Iris pigment epithelial cell (primary cell): ENCODE measurements around the gene MEF2D.

Source experiments
- DNase-seq: peaks from one replicate; pipeline ENCODE4 v3.0.0-alpha.2; 2011; ENCODE audit warnings: low read depth

MEF2D gene

DNA sequence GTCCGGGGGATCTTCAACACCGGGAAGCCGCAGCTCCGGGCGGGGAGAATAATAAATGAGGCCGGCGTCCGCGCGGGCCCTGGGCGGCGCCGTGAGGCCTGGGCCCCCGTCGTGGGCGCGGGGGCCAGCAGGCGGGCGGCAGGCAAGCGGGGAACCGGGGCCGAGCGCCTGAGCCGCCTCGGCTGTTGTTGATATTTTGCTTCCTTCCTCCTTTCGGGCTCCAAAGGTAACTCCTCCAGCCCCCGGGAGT lies at the start of gene MEF2D:
Gene MEF2D, minus strand, starts transcription at position 233 of the 250 bp plus-strand sequence. CDS start 17,483 bp downstream, outside the sequence.
- DNase-seq: no peak

DNA sequence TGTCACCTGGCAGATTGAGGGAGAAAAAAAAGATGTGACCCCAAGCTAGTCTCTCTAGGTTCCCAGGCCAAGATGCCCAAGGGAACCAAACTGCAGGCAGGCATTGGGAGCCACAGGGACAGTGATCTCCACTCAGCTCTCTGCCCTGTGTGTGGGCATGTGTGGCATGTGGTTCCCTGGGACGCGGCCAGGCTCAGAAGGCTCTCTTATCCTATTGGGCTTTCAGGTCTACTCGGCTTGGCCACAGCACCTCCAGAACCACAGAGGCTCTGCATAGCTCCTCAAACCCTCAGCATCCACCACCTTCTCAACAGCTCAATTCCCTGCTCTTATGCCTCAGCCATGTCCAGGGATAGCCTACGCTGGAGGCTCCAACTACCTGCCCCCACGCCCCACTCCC lies 49.8 kb upstream of the MEF2D start:
- no peak for DNase-seq

DNA sequence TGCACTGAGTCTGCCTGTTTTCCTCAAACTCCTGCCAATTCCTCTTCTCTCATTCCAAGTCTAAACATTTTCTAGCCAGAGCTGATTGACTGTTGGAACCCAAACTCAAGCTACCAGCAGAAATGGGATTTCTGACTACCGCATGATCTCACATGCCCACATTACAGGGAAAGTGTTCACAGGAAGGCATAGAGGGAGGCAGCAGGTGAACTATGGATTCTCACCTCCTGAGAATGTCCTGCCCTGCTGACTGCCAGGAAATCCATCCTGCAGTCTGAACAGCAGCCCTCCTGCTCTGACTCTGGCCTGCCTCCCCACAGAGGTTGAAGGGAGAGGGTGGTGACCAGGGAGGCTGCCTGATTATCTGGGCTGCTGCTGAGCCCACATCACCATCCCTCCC lies 49.3 kb upstream of the MEF2D start:
- no peak for DNase-seq

DNA sequence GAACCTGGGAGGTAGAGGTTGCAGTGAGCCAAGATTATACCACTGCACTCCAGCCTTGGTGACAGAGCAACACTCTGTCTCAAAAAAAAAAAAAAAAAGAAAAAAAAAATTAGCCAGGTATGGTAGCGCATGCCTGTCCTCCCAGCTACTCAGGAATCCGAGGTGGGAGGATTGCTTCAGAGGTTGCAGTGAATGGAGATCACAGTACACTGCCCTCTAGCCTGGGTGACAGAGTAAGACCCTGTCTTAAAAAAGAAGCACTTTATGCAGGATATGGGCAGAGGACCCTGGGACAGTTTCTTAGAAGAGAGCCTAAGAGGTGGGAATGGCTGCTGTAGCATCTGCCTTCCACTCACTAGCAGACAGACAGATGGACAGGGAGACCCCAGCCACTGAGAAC lies 48.8 kb upstream of the MEF2D start:
- no peak for DNase-seq

DNA sequence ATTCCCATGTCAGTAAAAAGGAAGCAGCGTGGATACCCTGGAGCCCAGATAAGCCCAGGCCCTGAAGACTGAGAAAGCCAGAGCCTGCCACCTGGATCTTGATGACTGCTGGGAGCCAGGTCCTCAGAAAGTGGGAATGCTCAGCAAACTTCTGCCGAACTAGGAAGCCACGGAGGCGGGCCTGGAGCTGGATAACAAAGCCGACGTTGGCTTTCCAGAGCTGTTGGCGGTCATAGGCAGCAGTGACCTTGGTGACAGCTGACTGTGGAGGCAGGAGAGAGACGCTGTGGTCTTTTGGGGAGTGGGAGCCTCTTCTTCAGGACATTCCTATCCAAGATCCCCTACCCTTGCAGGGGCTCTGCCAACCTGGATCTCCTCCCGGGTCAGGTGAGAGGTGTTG lies 47.4 kb upstream of the MEF2D start:
- DNase-seq: no peak

DNA sequence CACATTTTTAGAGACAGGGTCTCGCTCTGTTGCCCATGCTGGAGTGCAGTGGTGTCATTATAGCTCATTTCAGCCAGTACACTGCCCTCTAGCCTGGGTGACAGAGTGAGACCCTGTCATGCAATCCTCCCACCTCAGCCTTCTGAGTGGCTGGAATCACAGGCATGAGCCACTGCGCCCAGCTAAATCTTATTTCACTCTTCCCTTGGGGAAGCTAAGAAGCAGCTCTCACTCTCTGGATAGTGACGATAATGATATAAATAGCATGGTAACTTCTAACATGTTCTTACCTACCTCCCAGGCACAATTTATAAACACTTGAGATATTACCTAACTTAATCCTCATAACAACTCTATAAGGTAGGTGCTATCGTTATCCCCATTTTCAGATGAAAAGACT lies 46.9 kb upstream of the MEF2D start:
- DNase-seq: no peak

DNA sequence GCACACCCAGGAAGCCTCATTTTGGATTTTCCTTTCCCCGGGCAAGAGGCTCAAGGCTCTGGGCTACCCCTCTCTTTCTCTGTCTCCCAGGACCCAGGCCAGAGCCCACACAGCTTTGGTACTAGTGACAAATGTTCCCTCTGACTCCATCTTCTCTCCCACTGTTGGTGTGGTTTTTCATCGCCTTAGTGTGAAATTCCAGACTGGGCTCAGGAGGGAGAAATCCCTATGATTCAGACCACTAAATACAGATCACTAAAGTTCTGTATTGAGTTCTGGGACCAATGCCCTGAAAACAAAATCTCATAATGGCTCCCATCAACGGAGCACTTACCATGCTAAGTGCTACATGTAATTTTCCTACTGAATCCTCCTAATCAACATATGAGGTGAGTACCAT lies 45.7 kb upstream of the MEF2D start:
- no peak for DNase-seq

DNA sequence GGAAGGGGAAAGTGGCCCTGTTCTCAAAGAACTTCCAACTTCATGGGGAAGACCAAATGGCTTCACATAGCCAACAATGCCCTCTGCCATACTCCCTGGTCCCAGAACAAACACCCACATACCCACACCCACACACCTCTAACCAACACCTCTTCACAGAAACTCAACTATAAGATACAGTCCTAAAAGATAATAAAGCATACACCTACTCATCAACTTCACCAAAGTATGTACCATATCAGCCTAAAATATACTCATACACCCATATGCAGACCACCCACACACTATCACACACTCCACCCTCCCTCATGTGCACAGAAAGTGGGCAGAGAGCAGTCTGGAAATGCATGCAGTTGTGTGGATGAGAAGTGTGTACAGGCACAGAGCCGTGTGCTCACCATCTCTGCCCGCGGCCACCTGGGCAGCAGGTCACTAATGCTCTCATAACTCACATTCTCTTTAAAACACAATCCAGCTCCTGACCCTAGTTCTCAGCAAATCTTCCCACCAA lies 44.1 kb upstream of the MEF2D start:
- DNase-seq: no peak

DNA sequence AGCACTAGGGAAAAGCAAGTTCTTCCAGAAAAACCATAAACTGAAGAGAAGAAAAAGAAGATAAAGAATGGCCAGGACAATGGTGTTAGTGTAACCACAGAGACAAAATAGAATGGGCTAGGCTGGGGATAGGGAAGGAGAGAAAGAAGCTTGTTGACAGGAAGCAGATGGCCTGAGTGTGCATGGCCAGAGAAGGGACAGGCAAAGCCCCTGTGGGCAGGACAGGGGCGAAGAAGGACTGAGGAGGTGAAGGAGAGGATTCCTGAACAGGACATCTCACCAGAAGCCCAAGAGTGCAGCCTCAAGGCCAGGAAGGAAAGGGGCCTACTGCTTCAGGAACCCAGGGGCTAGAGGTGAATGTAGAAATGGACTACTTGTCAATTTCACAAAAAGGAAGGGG lies 42.5 kb upstream of the MEF2D start:
- no peak for DNase-seq

DNA sequence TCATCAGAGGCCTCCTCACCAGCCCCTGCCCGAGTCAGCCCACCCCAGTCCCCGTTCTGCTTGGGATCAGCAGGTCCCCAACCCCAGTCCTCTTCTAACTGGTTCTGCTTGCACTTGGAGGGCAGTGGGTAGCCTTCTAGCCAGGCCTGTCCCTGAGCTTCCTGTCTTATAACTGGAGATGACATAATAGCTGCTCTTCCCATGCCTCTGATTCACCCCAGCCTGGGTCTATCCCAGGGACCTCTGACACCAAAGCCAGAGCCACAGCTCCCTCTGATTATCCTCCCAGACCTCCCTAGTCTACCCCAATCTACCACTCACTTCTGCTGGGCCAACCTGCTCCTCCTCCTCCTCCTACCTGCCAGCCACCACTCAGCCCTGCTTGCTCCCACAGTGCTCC lies 40.4 kb upstream of the MEF2D start:
- peak; percentile 13 for DNase-seq

DNA sequence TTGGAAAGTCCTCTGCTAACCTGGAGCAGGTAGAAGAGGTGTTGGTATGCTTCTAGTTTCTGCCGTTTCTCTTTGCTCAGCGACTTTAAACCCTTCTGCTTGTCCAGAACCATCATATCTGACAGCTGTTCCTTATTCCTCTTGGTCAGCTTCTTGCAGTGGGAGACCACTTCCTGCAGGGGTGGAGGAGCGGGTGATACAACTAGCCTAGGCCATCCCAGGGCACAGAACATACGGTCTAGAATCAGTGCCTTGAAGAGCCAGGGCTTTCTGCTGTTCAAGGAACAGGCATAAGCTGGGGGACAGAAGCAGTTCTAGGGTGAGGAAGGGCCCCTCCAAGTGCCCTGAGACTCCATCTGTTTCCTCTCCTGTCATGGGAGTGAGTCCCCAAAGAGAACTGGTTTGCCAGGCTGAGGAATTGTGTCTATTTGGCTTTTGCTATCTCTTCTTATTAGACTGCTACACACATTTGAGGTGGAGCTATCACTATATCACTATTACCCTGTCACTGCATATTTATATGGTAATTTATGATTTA lies 39.3 kb upstream of the MEF2D start:
- DNase-seq: no peak

DNA sequence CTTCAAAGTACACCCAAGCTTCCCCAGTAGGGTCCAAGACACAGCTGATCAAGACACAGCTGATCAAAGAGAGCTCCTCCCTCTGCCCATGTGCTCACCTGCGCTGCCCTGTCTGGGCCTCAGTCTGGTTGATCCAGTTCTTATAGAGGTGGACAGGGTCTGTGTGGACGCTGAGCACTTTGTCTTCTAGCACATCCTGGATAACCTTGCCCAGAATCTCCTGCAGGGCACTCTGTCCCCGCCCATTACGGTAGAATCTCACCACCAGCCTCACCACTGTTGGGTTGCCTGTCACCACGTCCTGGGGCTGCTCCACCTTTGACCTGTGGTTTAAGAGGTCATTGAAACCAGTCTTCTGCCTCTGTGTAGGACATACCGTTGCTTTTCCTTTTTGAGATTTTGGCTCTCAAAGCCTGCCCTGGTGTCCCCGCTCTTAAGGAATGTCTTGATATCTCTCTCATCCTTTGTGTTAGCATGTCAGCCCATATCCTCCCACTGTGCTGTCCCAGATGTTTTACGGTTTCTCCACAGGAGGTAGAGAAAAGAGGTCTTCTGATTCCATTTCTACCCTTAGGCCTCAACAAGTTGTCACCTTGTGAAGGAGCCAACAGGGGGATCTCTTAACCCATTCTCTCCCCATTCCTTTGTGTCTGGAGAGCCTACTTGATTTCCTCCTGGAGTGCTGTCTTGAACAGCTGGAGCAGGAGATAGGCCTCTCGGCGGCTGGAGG lies 38.3 kb upstream of the MEF2D start:
- DNase-seq: no peak

DNA sequence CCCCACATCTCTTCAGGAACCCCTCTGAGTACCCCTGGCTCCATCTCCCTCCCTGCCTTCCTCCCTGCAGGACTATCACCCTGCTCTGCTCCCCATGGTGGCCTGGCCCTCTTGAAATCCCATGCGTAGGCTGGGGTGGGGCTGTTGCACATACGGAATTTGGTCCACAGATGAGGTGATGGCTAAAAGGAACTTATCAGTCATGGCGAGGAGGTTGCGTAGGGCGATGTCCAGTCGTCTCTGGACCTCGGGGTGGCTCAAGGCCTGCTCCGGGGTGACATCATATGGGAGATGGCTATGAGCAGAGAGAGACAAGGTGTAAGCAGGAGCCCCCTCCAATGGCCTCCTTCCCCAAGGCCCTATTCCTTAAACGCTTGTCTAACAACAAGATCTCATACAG lies 36.5 kb upstream of the MEF2D start:
- no peak for DNase-seq

DNA sequence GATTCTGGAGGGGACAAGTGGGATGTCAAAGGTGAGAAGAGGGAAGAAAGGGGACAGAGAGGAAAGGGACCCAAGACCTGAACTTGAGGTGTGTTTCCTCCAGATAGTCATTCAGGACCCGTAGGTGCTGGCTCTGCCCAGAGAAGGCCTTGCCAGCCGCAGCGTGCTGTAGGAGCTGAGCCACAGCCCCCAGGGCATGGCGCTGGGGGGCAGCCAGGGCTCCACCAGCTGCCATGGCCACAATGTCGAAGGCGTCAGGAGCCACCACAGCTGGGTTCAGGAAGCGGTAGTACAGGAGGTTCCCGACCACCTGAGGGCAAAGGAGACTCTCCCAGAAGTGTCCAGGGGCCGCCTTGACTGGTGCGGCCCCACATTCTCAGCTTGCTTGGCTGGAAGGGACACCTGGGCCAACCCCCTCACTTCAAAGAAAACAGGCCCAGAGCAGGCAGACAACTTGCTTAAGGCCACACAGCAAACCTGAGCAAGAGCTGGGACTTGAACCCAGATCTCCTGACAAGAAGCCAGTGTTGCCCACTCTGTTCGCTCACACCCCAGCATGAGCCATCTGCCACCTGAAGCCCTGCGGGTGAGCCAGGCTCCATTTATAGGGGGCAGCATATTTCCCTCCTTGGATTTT lies 34.0 kb upstream of the MEF2D start:
- no peak for DNase-seq

DNA sequence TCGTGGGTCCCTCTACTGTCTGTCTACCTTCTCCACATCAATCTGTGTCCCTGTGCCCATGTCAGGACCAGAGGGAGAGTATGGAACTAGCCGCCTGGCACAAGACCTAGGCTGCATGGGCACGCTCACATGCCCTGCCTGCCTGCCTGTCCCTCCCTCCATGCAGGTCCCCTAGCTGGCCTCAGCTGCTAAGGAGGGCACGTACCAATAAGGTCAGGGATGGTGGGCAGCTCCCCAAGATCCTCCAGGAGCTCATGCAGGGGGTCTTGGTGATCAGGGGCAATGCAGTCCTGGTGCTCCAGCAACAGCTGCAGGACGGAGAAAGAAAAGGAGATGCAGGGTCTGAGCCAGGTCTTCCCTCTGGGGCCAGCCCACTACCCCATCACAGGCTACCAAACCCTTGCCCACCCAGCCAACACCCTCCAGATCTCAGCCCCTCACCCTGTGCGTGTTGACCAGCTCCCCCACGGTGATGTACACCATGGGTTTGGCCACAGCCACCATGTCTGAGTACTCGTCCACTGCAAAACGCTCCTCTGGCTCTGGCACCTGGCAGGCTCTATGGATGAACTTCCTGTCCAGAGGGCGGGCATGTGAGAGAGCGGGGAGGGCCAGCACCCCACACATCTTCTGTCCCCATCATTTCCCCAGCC lies 33.1 kb upstream of the MEF2D start:
- DNase-seq: no peak

DNA sequence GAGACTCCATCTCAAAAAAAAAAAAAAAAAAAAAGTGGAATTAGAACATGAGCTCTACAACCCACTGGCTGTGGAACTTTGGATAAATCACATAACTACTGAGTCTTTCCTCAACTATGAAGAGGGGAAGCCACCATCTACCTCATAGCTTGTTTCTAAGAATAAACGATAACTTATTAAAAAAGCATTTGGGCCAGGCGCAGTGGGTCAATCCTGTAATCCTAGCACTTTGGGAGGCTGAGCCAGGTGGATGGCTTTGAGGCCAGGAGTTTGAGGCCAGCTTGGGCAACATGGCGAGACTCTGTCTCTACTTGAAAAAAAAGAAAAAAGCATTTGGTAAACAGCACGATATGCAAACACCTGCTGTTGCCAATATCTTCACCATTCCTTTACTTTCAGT lies 31.8 kb upstream of the MEF2D start:
- DNase-seq: no peak

DNA sequence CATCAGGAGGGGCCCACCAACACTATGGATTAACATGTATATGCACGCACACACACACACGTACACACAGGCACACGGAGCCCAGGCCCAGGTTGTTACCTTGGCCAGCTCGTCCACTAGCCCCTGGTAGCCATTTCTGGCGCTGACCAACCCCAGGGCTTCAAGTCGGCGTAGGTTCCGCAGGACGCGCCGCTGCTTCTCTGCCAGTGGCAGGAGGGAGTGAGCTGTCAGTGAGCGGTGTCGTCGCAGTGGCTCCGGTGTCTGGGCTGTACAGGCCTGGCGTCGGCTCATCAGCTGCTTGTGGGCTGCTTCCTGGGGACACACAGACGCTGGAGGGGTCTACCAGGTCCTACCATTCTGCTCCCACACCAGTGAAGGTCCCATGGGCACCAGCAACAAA lies 29.4 kb upstream of the MEF2D start:
- DNase-seq: no peak

DNA sequence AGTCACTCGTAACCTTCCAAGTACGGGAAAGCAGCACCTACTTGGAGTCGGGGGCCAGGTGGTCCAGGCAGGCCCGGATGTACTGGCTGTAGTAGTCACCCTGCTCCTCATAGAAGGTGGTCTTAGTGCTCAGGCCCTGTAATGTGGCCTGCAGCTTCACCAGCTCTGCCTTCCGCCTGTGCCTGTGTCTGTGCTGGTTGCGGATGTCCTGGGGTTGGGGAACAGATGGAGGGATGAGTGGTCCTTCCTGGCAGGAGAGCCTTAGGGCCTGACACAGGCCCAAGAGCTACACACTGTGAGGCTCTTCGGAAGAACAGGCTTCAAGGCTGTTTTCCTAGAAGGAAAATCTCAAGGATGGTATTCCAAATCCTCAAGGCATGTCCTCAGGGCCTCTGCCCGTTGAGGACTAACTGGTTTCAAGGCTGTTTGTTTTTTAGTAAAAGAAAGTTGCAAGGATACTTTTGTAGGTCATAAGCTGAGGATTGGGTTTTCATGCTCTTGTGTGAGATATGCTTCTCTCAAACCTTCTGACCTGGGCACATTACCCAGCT lies 28.4 kb upstream of the MEF2D start:
- DNase-seq: no peak

DNA sequence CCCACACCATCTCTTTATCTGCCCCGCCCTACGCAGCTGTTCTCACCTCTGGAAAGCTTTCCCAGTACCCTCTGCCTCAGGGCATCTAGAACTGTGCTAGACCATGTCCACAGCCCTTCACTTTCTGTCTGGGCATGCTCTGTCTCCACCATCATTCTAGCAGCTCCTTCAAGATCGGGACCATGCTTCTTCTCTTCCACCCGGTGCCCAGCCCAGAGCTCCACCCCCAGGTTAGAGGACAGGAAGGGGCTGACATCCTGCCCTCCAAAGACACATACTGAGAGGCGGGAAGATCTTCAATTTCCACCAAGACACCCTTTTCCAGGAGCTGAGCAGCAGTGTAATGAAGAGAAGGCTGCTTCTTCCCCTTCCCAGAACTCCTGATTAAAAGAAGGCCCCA lies 27.7 kb upstream of the MEF2D start:
- DNase-seq: no peak

DNA sequence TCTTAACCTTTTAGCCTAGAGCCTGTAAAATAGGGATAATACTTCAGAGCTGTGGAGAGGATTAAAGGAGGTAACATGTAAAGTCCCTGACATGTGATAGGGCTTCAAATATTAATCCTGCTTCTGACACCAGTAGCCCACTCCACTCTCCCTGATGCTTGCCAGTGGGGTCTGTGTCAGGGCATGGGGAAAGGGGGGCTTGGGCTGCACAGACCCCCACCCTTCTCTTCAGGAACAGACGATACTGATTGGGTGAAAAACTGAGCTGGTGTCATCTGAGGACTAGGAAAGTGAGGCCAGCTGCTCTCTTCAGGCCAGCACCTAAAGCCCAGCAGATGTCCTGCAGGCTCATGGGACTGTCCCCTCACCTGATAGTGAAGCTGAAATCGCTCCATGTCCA lies 27.0 kb upstream of the MEF2D start:
- DNase-seq: no peak

DNA sequence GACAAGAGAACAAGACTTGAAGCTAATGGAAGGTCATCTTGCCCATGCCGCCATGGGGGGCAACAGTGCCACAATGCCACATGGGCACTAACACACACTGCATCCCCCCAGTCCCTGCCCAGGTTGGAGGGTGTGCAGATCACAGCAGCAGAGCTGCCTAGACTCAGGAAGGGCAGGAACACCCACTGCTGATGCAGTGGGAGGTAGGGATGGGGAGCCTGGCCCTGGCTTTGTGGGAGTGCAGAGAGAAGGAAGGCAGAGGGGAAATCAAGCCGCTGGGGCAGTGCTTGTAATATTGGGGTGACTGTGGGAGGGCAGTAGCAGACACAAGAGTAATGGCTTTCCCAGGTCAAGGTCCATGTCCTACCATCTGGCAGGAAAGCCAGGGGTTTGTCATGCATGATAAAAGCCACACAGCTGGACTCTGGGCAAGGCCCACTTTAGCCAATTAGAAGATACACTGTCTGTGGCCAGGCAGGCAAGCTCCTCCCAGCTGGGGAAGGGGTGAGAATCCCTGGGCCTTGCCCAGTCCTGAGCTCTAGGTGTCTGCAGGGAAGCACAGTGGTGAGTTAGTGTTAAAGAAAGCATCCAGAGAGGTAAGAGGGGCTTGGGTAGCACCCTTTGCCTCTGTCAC lies 25.4 kb upstream of the MEF2D start:
- no peak for DNase-seq

DNA sequence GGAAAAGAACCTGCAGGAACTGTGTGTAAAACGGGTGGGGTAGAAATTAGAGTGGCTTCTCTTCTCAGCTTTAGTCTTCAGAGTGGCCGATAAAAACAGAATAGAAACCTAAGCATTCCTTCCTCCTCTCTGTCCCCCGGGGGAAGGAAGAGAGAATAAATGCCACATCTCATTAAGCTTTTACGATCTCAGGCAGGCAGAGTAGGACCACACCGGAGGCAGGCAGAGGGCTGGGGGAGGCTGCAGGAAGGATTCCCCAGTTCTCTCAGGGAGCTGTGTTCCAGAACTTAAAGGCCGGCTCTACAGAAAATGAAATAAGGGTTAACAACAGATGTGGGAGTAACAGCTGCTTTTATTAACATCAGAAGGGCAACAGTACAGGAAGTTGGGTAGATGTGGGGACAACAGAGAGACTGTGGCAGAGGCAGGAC lies 24.5 kb upstream of the MEF2D start:
- DNase-seq: no peak

DNA sequence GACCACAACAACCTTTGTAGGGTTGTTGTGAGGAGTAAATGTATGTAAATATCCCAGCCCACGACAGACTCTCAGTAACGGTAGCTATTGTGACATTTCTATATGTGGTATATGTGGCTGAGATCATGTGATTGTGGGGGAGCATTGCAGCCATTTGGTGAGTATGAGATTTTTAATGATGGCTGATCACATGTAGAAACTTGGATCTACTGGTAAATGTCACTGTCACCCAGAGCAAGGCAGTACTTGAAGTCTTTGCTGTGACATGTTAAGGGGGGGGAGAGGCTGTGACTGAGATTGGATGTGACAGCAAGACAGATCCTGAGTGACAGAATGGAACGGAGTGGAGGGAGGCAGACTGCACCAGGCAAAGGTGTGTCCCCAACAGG lies 23.9 kb upstream of the MEF2D start:
- no peak for DNase-seq
